Kidney glomerular epithelial cell (primary cell): ENCODE results near the gene PHEX.
A peak's percentile ranks its signal among the peaks of the same experiment; 100 is the strongest.

Experiments used
- DNase-seq: peaks from one replicate; lab custom pipeline; 2025; lab: John Stamatoyannopoulos, UW

Gene PHEX

DNA sequence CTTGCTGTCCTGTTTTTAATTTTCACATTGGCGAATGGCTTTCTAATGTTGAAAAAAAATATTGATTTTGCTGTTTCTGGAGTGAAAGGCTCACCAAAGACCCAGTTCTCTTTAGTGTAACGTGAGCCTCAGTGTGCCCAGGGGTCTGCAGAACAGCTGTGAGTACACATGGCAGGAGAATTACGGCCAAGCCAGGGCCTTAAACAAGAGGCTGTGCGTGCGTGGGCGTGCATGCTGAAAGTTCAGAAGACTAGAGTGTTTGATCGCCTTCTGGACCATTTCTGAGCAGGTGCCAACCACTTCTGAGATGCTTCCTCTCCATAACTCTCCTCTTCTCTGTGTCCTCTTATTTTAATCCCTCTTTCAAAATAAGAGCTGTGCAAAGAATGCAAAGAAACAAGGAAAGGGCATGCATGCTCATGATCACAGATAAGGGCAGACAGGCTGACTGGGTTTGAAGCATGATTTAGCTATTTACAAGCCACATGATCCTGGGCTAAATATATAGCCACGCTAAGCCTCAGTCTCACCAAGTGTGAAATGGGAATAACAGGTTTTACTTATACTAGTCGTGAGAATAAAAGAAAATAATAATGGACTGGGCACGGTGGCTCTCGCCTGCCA is 9.9 kb downstream of the PHEX start:
- no peak for DNase-seq

DNA sequence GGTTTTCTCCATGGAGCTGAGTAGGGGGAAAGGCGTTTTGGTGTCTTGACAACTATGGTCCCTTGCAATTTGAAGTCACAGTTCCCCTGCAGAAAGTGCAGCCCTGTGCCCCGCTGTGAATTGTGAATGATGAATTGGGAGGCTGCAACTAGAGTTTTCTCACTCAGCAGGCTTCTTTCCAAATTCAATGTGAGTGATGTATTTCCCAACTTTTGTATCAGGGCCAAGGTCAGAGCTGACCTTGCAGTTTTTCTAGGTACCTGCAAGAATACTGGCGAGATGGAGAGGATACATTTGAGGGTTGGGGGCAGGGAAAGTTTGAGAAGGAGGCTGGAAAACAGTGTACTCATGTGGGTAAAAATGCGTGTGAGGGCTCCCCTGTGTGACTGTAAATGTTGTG is 11.7 kb downstream of the PHEX start:
- DNase-seq, result no peak

DNA sequence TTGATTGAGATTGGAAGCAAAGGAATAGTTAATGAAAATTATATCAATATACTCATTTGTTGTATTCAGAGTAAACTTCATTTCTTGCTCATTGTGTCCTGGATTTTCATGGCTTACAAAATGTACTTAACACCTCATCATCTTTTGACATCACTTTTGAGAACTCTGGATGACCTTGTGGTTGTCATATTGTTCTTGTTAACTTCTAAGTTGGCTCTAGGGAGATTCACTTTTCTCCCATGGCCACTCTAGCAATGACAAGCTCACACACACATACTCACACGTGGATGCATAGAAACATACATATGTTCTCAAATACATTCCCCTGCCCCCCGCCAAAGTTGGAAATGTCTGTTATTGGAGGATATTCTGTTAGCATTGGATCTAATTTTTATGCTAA is 15.3 kb downstream of the PHEX start:
- no peak for DNase-seq

DNA sequence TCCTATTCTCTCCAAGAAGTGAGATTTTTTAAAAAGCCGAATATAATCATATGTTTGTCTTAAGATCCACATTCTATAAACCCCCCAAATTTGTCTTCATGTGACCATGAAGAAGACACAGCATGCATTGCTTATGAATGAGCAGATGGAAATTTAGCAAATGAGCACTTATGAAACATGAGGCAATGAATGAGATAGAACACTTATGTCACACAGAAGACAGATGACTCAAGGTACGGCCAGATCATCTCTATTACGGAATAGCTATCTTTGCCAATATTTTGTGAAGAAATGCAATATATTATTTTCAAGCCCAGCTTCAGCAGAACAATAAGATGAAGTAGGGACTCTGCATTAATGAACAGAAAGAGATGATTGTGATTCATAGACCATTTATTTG is 21.4 kb downstream of the PHEX start:
- DNase-seq, result no peak

DNA sequence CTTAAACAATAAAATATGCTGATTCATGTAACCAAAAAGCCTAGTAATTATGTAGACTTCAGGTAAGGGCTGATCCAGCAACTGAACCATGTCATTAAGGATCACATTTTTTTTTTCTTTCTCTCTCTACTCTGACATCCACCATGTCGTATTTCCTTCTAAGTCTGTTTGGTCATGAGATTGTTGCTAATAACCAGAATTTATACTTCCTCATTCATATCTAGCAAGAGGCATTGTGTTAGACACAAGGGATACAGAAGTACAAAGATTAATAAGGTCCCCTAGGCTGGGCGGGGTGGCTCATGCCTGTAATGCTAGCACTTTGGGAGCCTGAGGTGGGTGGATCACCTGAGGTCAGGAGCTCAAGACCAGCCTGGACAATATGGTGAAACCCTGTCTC is 24.1 kb downstream of the PHEX start:
- DNase-seq, result no peak

DNA sequence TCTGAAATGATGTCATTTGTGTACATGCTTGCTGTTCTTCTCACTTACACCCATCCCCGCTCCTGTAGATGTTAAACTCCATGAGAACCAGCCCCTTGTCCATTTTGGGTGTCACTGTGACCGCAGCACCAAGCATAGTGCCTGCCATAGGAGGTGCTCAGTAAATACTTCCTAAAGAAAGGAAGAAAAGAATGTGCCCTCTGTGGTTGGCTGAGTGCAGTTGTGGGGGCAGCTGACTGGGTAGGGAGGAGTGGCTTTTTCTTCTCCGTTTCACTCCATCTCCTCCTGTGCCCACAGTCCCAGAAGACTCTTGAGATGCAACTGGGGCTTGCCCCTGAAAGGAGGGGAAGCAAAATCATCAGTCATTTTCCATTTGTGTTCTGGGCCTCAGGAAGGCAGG is 25.5 kb downstream of the PHEX start:
- no peak for DNase-seq

DNA sequence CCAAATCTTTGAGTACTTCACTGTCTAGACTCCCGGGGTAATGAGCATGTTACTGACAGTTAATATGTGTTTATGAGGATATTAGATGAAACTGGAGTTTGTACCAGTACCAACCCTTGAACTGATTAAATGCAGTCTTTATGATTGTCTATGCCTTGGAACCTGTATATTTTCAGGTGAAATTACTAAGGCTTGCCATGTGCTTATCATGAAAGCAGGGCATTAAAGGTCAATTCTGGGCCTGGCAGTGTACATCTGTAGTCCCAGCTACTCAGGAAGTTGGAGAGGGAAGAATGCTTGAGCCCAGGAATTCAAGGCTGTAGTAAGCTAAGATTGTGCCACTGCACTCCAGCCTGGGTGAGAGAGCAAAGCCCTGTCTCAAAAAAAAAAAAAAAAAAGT is 27.6 kb downstream of the PHEX start:
- DNase-seq, result no peak

DNA sequence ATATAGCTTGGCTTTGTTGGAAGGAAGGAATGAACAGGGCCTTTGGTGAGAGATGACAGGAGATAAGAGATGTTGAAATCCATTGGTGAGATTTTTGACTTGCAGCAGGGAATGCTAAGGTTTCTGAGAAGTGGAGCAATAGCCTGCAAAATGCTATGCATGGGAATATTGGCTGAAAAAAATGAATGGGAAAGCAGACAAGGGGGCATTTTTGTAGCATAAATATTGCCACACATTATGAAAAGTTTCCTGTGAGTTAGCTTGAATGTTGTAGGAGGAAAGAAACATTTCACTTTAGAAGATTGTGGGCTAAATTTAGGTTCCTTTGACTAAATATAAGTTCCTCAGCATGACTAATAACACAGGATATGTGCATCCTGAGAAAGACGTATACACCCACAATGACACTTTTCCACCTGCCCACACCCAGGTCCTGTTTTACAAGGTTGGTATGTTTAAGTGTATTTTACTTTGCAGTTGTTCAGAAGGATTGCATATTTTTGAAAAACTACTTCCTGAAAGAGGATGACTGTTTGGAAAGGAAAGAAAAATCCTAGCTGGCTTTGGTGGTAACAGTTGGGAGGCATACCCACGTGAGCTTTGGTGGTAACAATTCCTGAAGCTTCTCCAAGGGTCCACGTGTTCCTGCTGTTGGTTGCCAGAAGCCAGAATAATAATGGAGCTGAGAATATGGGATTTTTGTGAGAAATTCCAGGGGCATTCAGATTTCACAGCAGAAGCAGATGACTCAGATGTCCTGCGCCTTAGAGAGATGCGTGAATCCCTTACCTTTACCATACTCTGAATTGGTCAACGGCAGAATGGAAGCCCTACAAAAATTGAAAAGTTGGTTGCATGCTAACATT is 28.5 kb downstream of the PHEX start:
- no peak for DNase-seq

DNA sequence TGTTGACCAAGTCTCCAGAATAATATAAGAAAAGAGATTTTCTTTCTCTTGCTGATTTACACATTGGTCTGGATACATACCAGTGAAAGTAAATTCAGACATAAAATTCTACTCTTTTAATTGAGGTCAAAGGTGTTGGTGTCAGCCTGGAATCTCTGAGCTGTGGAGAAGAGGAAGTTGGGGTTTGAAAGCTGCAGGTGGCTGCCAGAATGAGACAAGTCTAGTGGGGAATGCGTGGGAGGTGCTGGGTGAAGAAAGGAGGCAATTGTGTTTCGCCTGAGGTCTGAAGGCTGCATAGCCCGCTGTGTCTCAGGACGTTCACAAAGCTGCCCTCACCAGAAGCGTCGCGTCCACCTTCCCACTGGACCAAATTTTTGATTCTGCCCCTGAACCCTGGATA is 31.2 kb downstream of the PHEX start:
- no peak for DNase-seq

DNA sequence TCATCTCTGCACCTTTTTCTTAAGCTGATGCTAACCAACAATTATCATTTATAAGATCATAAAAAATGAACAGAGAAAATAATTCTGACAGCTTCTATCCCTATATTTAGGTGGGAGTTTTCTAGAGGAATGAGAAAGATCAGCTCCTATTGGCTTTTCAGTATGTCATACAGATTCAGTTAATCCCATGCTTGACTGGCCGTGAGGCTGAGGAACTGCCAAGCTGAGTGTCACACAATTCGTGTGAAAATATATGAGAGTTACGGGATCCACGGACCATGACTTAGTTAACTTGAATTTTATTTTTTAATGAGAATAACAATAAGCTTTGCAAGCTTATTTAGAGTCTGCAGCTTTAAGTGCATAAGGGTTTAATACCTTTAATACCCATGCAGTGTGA is 37.5 kb downstream of the PHEX start:
- DNase-seq, result no peak

DNA sequence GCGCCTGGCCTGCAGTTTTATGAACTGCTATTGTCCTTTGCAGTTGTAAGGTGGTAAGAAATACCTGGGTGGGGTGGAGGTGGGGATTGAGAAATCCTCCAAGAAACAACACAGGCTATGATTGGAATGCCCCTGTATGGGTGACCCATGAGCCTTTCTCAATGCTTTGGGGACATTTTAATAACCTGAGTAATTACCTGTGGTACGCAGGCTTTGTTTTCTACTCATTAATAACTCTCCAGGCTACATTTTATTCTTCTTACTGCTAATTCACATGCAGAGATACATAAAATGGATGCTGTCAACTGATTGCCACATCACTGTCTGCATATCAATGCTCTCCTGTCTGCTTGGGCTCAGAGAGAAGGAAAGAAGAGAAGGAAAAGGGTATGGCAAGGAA is 41.8 kb downstream of the PHEX start:
- DNase-seq, result no peak

DNA sequence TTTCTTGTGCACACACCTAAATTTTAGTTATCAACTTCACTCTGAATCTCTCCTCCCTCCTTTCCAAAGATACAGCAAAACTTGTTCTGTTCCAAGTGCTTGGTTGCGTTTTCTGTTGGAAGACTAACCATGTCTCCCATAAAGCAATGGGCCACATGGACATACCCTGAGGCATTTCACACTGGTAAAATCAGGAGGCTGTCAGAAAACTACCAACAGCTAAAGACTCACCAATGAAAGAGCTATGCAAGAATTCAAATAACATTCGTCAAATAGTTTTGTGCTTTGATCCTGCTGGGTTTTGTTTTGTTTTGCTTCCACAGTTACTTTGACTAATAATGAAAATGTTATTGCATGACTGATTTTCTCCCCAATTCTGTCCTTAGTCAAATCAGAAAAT is 46.0 kb downstream of the PHEX start:
- no peak for DNase-seq

DNA sequence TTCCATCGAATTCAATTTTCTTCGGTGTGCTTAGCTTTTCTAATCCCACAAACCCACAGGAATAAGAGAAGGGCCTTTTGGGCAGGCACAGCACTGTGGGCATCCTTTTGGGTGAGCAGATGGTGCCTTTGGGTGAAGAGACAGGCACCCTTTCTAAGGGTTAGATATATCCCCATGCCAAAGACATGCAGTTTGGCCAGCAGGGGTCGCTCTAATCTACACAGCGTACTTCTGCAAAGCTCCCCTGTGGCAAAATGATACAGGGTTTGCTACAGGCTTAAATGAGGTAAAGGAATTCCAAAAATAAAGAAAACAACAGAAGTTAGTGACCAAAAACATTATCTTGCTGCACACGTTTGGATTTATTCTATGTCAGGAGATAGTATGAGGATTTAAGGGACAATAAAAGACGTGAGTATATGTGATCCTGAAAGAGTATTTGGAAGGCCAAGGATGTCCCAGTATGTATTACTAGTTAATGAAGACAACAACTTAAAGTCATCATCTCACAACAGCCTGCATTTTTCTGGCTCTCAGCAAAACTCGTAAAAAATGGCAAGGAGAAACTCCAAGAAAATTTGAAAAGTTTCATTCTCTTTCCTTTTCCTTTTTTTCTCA is 49.5 kb downstream of the PHEX start:
- DNase-seq, result no peak

DNA sequence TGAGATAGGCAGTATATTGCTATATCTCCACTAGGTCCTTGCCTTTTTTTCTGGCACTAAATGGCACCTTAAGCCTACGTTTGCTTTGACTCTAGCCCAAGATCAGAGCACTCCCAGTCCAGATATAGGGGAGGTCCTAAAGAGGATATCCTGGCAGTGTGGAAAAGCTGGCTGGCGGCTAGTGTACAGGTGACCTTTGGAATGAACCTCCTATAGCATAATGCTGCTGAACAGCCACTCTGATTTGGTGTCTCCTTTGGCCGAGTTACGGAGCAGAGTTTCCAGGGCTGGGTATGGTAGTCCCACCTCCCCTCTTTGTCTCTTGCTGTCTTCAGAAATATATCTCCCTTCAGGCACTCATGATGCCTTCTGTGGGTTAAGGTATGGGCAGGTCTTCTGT is 53.9 kb downstream of the PHEX start:
- no peak for DNase-seq

DNA sequence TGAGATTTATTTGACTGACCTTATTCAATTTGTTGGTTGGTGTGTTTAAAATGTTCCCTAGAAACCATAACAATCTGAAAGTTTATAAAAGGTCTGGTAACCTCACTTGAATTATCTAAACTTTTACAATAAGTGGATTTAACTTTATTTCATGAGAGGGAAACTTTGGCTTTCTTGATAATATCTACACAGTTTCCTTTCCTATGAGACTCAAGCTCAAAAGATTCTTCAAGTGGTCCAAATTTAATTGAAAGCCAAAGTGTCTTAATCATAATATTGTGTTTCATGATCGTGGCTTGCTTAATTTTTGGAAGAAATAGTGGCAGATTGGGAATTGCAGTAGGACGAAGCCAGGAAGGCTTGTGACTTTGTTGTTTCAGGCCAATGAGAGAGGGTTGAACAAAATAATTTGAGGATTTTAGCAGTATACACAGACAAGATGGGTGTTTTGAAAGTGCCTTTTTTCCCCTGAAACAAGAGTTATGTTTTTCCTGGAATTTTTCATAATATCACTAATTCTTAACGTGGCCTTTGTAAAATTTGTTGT is 55.0 kb downstream of the PHEX start:
- no peak for DNase-seq

DNA sequence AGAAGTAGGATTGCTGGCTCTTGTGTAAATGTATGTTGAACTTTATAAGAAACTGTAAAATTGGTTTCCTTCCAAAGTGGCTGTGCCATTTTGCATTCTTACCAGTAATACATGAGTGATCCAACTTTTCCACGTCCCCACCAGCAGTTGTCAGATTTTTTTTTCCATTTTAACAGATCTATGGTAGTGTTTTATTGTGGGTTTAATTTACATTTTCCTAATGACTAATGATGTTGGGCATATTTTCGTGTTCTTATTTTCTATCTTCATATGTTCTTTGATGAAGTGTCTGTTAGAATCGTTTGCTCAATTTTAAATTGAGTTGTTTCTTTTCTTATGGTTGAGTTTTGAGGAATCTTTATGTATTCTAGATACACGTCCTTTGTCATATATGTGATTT is 56.2 kb downstream of the PHEX start:
- DNase-seq, result no peak

DNA sequence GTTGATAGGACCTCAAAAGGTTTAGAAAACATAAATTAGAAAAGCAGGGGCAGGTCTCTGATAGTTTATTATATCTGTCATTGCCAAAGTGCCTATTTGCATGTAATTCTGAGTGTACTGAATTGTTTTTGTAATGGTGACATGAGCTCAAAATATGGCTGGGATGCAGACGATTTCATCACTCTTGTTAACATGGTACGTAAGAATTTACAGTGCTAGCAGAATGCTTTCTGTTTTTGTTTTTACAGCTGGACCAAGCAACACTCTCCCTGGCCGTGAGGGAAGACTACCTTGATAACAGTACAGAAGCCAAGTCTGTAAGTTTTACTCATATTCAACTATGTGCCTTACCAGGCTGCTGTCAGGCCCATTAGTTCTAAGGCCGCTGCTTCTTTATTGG is 58.1 kb downstream of the PHEX start:
- DNase-seq, result no peak

DNA sequence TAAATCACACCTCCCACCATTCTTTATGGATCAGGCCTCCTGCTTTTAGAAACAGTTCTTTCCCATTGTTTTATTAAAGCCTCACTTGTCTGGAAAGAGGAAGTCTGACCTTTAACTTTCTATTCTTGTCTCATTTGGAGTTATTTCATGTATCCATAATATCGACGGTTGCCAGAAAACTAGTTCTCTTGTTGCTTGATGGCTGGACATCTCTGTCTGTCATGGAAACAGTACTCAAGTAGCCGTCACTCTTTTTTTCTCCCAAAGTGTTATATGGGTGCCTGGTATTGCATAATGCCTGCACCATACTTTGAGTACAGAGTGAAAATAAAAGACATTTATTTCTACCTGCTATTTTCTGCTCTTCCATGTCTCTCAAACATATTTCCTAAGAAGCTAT is 61.4 kb downstream of the PHEX start:
- DNase-seq, result no peak

DNA sequence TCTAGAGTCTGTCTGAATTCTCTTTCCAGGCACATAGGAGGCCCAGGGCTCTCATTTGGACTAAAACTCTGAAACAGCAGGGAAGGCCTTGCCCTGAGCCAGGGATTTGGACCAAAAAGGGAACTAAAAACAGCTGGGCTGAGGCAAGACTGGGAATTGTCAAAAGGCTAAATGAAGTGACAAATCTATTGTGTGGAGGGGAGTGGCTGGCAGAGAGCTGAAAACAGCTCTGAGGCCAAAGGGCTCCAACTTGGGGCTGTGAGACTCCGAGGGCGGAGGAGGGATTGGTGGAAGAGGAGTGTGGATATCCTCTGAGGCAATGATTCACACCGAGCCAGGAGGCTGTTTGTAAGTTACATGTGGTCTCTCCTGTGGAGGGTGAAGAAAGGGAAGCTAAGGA is 63.2 kb downstream of the PHEX start:
- no peak for DNase-seq

DNA sequence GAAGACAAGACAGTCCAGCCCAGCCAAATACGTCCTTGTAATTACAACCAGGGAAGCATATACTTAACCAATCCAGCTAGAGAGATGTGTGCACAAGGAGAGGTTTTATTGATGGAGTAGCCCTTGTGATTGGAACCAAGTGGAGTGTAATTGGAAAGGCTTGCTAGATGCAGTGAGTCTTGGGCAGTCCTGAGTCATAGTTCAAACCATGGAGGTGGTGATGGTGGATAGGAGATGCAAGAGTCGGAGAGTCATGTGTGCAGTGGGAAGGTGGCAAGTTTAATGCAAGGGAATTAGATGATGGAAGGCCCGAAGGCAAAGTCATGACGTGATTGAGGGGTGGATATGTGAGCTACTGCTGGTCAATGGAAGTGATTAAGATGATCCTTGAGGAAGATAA is 63.7 kb downstream of the PHEX start:
- DNase-seq, result no peak

DNA sequence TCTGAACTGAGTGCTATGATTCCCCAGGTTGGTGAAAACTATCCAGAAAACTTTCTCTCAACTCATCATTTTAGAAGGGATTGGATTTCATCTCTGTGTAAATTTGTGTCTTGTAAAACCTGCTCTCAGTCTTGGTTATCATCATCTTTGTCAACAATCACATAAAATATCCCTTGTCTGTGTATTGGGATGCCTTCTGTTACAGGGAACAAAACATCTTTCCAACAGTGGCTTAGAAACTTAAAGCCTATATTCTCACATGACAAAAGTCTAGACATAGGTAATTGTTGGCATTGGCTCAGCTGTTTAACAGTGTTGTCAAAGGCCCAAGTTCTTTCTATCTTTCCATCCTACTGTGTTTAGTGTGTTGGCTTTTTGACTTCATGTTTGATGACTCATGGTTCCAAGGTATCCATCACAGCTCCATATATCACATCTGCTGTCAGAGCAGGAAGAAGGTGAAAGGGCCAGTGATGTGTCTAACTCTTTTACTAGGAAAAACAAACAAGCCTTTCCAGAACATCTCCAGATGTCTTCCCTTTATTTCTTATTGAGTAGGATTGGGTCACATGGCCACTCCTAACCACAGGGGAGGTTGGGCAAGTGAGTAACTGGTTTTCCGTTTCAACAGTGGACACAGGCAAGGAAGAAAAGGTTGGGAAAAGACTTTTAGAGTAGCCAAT is 65.0 kb downstream of the PHEX start:
- peak; percentile 24 for DNase-seq

DNA sequence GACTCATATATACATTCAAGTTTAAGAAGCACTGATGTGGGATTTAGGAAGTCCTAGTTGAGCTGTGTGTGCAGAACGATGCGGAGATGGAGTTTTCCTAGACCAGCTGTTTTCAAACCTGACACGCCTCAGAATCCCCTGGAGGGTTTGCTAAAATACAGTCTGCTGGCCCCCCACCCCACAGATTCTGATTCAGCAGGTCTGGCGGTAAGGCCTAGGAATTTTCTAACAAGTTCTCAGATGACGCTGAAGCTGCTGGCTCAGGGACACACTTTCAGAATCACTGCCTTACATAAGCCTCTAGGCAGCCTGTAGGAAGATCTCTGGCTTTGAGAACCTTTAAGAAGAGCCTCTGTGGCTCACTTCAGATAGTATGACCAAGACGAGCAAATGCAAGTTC is 73.1 kb downstream of the PHEX start:
- DNase-seq, result no peak

DNA sequence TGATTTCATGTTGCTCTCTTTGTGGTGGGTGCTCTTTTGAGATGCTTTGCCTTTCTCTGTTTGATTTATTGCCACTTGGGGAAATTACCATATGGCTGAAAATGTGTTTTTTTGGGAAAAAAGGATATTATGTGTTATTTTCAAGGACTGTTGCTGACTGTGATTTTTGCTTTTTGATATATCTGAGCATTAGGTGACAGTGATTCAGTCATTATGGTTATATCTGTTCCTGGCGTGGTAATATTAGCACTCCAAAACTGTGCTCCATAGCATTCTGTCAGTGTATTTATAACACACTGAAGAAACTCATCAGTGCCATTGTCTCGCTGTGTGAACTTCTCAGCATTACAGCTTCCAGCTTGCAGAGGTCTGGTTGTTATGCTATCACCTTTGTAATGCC is 73.8 kb downstream of the PHEX start:
- no peak for DNase-seq
